B cell (primary cell): ENCODE data around the gene XPO5. TPM values are rescaled to one million over a fixed set of nuclear protein-coding genes. Genes with fewer than 3 reads are reported as not detected.

Experiments
- ATAC-seq: fragments of 200-7000 bp; cut with Tn5 transposase; one replicate; pipeline ENCODE4 v1.10.0; 2021; ENCODE audit warnings: low read depth, mild to moderate bottlenecking, moderate number of reproducible peaks, moderate library complexity
- CTCF ChIA-PET: fragments of 350-600 bp; sonication (Branson Sonifier 250); formaldehyde crosslinking; loops from one replicate; lab custom pipeline; 2021; ENCODE audit warnings: antibody characterized with exemption, inconsistent platforms; lab: Charles Lee
- POLR2A ChIA-PET: fragments of 350-600 bp; sonication (Branson Sonifier 250); formaldehyde crosslinking; loops from one replicate; lab custom pipeline; 2021; ENCODE audit warnings: antibody characterized with exemption; lab: Charles Lee
- DNase-seq: peaks from one replicate; pipeline ENCODE4 v3.0.0; 2013
- H2AFZ ChIP-seq: 2 replicates; pipeline ENCODE4 v1.6.1; 2012; ENCODE audit warnings: mild to moderate bottlenecking, low read depth, low read length; ENCODE audit not compliant: insufficient read depth, poor library complexity, severe bottlenecking
- H3K27ac ChIP-seq, 2 donors: 1 replicate in 1 of 2; 2 replicates in 1 of 2; pipeline ENCODE4 v1.5.1; 2012 to 2013; ENCODE audit warnings: low read length in 2 of 2, mild to moderate bottlenecking in 2 of 2, moderate library complexity in 1 of 2
- H3K27me3 ChIP-seq, 4 experiments: fragments of 200-600 bp in 1 of 4; sonication (generic) in 1 of 4; replicated peaks in 1 of 4; 1 replicate in 2 of 4; 2 replicates in 2 of 4; pipeline versions ENCODE4 v1.6.1 to v1.7.0; 2013 to 2016; ENCODE audit warnings: low read length in 3 of 4, mild to moderate bottlenecking in 2 of 4, mixed read lengths in 1 of 4, moderate library complexity in 1 of 4; ENCODE audit not compliant: insufficient read depth in 4 of 4, control insufficient read depth in 3 of 4; ENCODE audit errors: control extremely low read depth in 1 of 4
- H3K36me3 ChIP-seq, 2 experiments: replicated peaks in 1 of 2; 1 replicate in 1 of 2; 2 replicates in 1 of 2; pipeline versions ENCODE4 v1.6.1 to v1.7.1; 2013; ENCODE audit warnings: low read length in 1 of 2; ENCODE audit not compliant: insufficient read depth in 2 of 2, control insufficient read depth in 1 of 2; ENCODE audit errors: control extremely low read depth in 1 of 2, extremely low read depth in 1 of 2
- H3K4me1 ChIP-seq, 2 donors: fragments of 200-600 bp in 1 of 2; sonication (generic) in 1 of 2; 1 replicate in 1 of 2; 2 replicates in 1 of 2; pipeline versions ENCODE4 v1.5.1 to v1.6.1; 2013 to 2017; ENCODE audit warnings: low read length in 2 of 2; ENCODE audit not compliant: control insufficient read depth in 2 of 2, insufficient read depth in 2 of 2
- H3K4me2 ChIP-seq: replicated peaks from 2 replicates; pipeline ENCODE3; 2012; ENCODE audit warnings: mild to moderate bottlenecking, low read depth, low read length; ENCODE audit not compliant: poor library complexity, severe bottlenecking
- H3K4me3 ChIP-seq, 5 experiments: fragments of 200-600 bp in 1 of 5; sonication (generic) in 1 of 5; 1 replicate in 3 of 5; 2 replicates in 2 of 5; pipeline versions ENCODE4 v1.5.1 to v1.7.0; 2011 to 2016; ENCODE audit warnings: low read length in 4 of 5, mild to moderate bottlenecking in 4 of 5, low read depth in 2 of 5, control low read depth in 1 of 5, moderate library complexity in 1 of 5; ENCODE audit not compliant: insufficient read depth in 1 of 5; ENCODE audit errors: control extremely low read depth in 1 of 5, extremely low read depth in 1 of 5
- H3K79me2 ChIP-seq: fragments of 200-600 bp; sonication (generic); one replicate; pipeline ENCODE4 v1.6.0; 2016; ENCODE audit warnings: low read length; ENCODE audit not compliant: control insufficient read depth, insufficient read depth
- H3K9ac ChIP-seq: fragments of 200-600 bp; sonication (generic); 2 replicates; pipeline ENCODE4 v1.6.1; 2017; ENCODE audit warnings: mild to moderate bottlenecking, low read length, moderate library complexity
- H3K9me3 ChIP-seq, 3 donors: one replicate each; pipeline versions ENCODE4 v1.6.1 to v1.7.1; 2013; ENCODE audit warnings: low read length in 2 of 3; ENCODE audit not compliant: control insufficient read depth in 2 of 3, insufficient read depth in 1 of 3; ENCODE audit errors: control extremely low read depth in 1 of 3
- H4K20me1 ChIP-seq: 2 replicates; pipeline ENCODE4 v1.6.0; 2012; ENCODE audit warnings: mild to moderate bottlenecking, low read length; ENCODE audit not compliant: insufficient read depth, control insufficient read depth, poor library complexity, severe bottlenecking
- H3K27ac Mint-ChIP-seq: one replicate; pipeline ENCODE4 v1.8.0; 2021; ENCODE audit warnings: mixed read lengths
- H3K27me3 Mint-ChIP-seq: one replicate; pipeline ENCODE4 v1.8.0; 2021; ENCODE audit warnings: mixed read lengths
- H3K4me1 Mint-ChIP-seq: one replicate; pipeline ENCODE4 v1.8.0; 2021; ENCODE audit warnings: mixed read lengths
- H3K4me3 Mint-ChIP-seq: one replicate; pipeline ENCODE4 v1.8.0; 2021; ENCODE audit warnings: mixed read lengths
- H3K9me3 Mint-ChIP-seq: one replicate; pipeline ENCODE4 v1.8.0; 2022; ENCODE audit warnings: mixed read lengths; ENCODE audit not compliant: insufficient read depth
- CTCF ChIP-seq: fragments of 200-600 bp; IDR thresholded peaks from one replicate; pipeline ENCODE4 v1.8.0; 2022; ENCODE audit warnings: antibody characterized with exemption, mild to moderate bottlenecking
- EZH2 ChIP-seq: IDR thresholded peaks from 2 replicates; pipeline ENCODE4 v1.6.1; 2012; ENCODE audit warnings: borderline replicate concordance, low read depth, mild to moderate bottlenecking, moderate library complexity, low read length; ENCODE audit not compliant: insufficient read depth, poor library complexity, severe bottlenecking
- WGBS: methylation state at CpG from one replicate; pipeline ENCODE4 v1.1.5; 2013; ENCODE audit warnings: missing lambda C conversion rate; ENCODE audit not compliant: insufficient coverage; 5-methylcytosine and 5-hydroxymethylcytosine counted together
- intact Hi-C: fragments of 100-400 bp; cut with micrococcal nuclease; formaldehyde crosslinking; loops from one replicate; pipeline ENCODE4 v1.10.0; 2022
- polyA plus RNA-seq: library from polyadenylated mRNA; depleted of rRNA; stranded (reverse); fragments of >200 nt; gene quantifications from 2 replicates; pipeline ENCODE4 v1.2.3, GENCODE V29; 2012
- total RNA-seq, 2 donors: library from RNA; stranded (reverse); fragments of 120-200 nt in 1 of 2; gene quantifications; 1 replicate in 1 of 2; 2 replicates in 1 of 2; pipeline versions ENCODE4 v1.2.3 to v1.2.4, GENCODE V29; 2013 to 2022

The XPO5 gene
- total and polyA plus RNA-seq, 2 donors (not counting 1 experiment from before 2014, with no cell fraction given): 14.4 to 45.7 TPM

DNA sequence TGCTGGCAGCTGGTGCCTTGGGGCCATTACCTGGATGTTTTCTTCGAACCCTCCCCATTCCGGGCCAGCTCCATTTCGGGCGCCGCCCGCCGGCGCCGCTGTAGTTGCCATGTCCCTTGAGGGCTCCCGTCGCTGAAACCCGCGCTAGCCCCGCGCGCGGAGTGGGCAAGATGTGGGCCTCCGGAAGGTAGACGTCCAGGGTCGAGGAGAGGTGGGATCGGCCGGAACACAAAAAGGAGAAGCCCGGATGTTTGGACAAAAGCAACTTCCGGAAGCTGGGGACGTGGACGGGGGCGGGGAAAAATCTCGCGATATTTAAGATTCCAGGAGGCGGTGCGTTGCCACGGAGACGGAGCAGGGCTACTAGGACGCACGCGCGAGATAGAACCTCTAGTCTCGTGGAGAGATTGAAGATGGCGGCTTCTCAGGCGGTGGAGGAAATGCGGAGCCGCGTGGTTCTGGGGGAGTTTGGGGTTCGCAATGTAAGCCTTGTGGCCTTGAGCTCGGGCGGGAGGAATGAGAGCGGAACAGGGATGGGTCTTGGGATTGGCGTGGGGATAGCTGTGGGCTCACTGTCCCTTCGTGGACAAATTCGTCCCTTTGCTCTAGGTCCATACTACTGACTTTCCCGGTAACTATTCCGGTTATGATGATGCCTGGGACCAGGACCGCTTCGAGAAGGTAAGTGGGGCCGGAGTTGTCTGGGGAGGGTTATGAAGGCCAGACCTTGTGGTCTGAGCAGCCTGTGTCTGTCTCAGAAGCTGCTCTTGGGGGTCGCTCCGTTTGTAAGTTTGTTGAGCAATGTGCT, 58.9 kb downstream of the XPO5 start, which contains the start of the genes POLR1C and YIPF3:
POLR1C (plus strand) TSS at position 393 of the 808 bp plus-strand sequence; CDS start at position 414, 21 bp downstream.
YIPF3 (minus strand) TSS at position 230 of the 808 bp plus-strand sequence; CDS start at position 111, 119 bp downstream.
- H3K4me3 Mint-ChIP-seq: no peak within 1 kb of the TSS
- intact Hi-C loops: loop anchor here (1.0 to 10.0 kb wide), 7 partner anchors 40 to 592 kb away; partner anchors contain the start of genes ABCC10, CNPY3, GTPBP2 and POLH
- CTCF ChIA-PET: interaction anchor here (0.9 to 3.9 kb wide), 3 partner anchors 10 to 253 kb away, joined by 3 to 32 read pairs (median 3); no protein-coding TSS in a partner anchor
- H3K9ac ChIP-seq: peak within 1 kb of the TSS; percentile 97
- H3K9me3 Mint-ChIP-seq: no peaks in the 10 kb centered on the region
- ATAC-seq: peak; percentile 96
- H3K27me3 ChIP-seq: no peaks in the 10 kb centered on the region
- under 1% methylated on average over 57 of the region's 57 CpGs for WGBS
- peaks cover 4 to 62% of the 10 kb centered on the region in 2 experiments for H3K36me3 ChIP-seq
- H3K27me3 Mint-ChIP-seq: no peaks in the 10 kb centered on the region
- DNase-seq: peak; percentile 97
- peaks cover 27% of the 10 kb centered on the region for H3K4me1 Mint-ChIP-seq
- H3K27ac Mint-ChIP-seq: no peak within 1 kb of the TSS
- peaks cover 23% of the 10 kb centered on the region for H4K20me1 ChIP-seq
- H2AFZ ChIP-seq: peak within 1 kb of the TSS; percentile 90
- H3K9me3 ChIP-seq: no peaks in the 10 kb centered on the region
- TF ChIP-seq EZH2 (no peak), CTCF (no peak)
- peaks cover 49% of the 10 kb centered on the region for H3K79me2 ChIP-seq
- peak within 1 kb of the TSS; percentile 94 for H3K4me2 ChIP-seq
- peaks cover 28 to 36% of the 10 kb centered on the region in 2 donors for H3K4me1 ChIP-seq
- H3K4me3 ChIP-seq: peak within 1 kb of the TSS; percentile 78 to 98 (median 91)
- H3K27ac ChIP-seq: peak within 1 kb of the TSS; percentile 65 to 91
- POLR2A ChIA-PET: interaction anchor here (0.6 to 1.3 kb wide), 3 partner anchors 90 to 1782 kb away, joined by 3 to 6 read pairs (median 5); partner anchors contain the start of genes ABCC10 and GTPBP2
